Placental pericyte (primary cell): ENCODE measurements around the gene ATG16L2. TPM values are rescaled to one million over a fixed set of nuclear protein-coding genes. Genes with fewer than 3 reads are reported as not detected.

Source experiments
- small RNA-seq: library from RNA; depleted of rRNA; stranded (forward); fragments of <200 nt; gene quantifications from one replicate; pipeline ENCODE3, GENCODE V24; 2012; ENCODE audit warnings: low replicate concordance
- total RNA-seq: library from RNA; depleted of rRNA; stranded (reverse); fragments of >200 nt; gene quantifications from 2 replicates; pipeline ENCODE4 v1.2.3, GENCODE V29; 2012

The ATG16L2 gene, protein sequence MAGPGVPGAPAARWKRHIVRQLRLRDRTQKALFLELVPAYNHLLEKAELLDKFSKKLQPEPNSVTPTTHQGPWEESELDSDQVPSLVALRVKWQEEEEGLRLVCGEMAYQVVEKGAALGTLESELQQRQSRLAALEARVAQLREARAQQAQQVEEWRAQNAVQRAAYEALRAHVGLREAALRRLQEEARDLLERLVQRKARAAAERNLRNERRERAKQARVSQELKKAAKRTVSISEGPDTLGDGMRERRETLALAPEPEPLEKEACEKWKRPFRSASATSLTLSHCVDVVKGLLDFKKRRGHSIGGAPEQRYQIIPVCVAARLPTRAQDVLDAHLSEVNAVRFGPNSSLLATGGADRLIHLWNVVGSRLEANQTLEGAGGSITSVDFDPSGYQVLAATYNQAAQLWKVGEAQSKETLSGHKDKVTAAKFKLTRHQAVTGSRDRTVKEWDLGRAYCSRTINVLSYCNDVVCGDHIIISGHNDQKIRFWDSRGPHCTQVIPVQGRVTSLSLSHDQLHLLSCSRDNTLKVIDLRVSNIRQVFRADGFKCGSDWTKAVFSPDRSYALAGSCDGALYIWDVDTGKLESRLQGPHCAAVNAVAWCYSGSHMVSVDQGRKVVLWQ
- 7.0 and 13.3 TPM in 2 replicates for total RNA-seq

DNA sequence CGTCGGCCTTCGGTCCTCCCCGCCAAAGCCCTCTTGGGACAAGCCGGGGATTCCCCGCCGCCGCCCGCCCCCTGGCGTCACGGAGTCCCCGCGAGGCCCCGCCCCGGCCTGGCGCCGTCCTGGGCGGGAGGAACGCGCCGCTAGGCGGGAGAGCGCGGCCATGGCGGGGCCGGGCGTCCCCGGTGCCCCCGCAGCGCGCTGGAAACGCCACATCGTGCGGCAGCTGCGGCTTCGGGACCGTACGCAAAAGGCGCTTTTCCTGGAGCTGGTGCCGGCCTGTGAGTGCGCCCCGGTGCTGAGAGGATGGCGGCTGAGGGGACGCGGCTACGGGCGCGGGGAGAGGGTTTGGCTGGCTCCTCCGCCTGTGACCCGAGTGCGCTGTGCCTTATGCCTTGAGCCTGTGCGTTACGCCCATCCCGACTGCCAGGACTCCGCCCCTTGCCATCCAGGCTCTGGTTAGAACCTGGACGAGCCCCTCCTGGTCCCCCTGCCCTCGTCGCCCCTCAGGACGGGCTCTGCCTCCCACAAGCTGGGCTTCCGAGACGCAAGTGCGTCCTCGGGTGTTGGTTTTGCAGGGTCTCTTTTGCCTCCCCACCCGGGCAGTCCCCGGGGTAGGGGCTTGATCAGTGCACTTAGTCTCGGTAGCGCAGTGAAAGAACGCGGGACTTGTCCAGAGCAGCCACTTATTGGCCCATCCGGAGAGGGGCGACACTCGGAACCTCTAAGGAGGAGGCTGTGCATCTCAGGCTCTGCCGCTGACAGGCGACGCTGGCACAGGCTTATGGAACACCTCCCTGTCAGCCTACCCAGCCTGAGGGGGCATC lies at the start of gene ATG16L2:
TSS of gene ATG16L2 (plus strand) at position 126 of the 824 bp plus-strand sequence. CDS start at position 161, 35 bp downstream.

DNA sequence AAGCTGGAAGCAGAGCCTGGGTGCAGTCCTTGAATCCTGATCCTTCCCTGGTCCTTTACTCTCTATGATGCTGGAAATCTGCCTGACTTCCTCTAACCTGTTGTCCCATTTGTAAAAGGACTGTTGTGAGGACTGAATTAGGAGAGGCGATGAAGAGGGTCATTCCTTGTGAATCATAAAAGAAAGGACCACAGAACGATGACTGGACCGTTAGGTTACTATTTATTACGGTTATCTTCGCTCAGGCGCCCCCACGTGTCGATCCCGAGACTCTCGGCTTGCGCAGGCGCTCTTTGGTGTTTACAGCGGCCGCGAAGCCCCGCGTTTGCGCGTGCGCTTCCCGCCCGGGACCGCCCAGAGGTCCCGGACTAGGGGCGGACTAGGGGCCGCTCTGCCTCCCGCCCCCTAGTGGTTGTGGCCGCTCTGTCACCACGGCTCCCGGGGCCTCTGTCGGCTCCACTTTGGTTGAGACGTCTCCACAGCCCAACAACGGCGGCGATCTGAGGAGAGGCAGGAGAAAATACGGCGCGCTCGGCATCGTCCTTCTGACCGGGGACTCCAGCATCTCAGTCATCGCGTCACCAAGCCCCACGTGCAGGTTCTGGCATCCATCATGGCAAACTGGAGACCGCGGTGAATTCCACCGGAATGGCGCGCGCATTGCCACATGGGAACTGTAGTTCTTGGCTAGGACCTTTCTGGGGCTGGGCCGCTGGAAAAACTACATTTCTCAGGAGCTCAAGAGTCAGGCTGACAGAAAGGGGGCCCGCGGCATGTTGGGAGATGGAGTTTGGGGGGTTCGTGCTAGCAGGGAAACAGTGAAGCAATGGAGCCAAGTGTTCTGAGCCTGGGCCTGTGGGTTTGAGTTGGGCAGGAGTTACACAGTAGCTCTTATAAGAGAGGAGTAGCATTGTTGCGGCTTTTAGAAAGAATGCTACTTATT lies 20.5 kb upstream of the ATG16L2 start, which contains the start of gene STARD10:
TSS of gene STARD10 (minus strand) at position 623 of the 943 bp plus-strand sequence. CDS start 12,866 bp downstream, outside the sequence.

Small RNAs within 50 kb of the gene (small RNA-seq; reads per million reads assigned to genes)
- gene MIR4692 (not detected), gene RF00019 (not detected), gene RNU6-672P (not detected)

Other genes starting within 250 kb of the ATG16L2 start
- 0.44 and 2.9 TPM in 2 replicates for gene PDE2A, start 140.0 kb upstream of the ATG16L2 start, total RNA-seq
- 70.2 and 86.7 TPM in 2 replicates for gene ARAP1, start 62.0 kb upstream of the ATG16L2 start, total RNA-seq
- 19.0 and 39.6 TPM in 2 replicates for gene STARD10, start 20.4 kb upstream of the ATG16L2 start, total RNA-seq